SIG-M5 (cell line): ENCODE results near the gene TMED6.
A peak's percentile ranks its signal among the peaks of the same experiment; 100 is the strongest.

Experiments used
- DNase-seq: peaks from one replicate; lab custom pipeline; 2025; lab: John Stamatoyannopoulos, UW

Gene TMED6

DNA sequence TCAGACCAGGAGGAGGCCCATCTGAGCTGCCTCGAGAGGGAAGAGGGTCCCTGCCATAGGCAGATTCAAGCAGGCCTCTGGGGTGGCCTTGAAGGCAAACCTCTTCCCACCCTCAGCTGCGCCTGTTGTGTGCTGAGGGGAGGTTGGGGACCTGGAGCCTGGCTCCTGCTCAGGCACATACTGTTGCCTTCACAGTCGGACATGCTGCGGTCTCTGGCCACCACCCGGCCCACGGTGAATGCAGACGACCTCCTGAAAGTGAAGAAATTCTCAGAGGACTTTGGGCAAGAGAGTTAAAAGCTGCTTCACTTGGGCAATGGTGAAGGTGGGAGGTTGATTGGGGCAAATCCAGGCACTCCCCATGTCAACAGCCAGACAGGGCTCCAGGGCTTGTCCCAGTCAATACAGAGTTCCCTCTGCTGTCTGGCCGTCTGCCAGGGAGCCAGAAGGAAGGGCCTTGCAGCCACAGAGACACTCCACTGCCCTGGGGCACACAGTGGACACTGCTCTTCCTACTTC is 27.5 kb downstream of the TMED6 start:
- DNase-seq, result no peak

DNA sequence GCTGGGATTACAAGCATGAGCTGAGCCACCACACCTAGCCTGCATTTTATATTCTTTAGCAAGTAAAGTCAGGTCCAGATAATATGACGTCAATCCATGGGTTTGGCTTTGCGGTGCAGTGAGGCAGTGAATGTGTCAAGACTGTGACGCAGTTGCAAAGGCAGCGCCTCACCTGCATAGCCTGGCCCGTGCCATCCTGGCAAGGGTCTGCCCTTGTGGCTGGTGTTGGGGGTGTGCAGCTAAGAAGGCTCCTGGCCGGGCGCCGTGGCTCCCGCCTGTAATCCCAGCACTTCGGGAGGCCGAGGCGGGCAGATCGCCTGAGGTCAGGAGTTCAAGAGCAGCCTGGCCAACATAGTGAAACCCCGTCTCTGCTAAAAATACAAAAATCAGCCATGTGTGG is 28.2 kb downstream of the TMED6 start:
- DNase-seq, result no peak

DNA sequence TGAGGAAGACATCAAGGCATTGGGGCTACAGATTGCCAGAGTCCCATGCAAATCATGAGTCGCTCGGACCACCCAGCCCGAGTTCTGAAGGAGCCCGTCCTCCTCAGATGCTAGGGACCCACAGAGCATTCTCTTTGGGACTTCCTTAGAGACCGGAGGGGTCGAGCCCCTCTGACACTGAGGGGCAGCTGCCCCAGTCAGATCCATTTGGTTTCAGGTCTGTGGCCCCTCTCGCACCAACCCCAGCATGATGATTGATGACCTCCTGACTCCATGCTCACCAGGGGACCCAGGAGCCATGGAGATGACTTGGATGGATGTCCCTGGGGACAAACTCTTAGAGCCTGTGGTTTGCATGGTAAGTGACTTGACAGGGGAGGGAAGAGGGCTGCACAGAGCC is 29.2 kb downstream of the TMED6 start:
- no peak for DNase-seq

- no peak for DNase-seq
These were observed 30.5 kb downstream of the TMED6 start for GRCh38 chr16:69321080-69321479.

- DNase-seq, result no peak
These were observed 30.9 kb downstream of the TMED6 start for GRCh38 chr16:69320740-69321073.

- no peak for DNase-seq
These were observed 31.5 kb downstream of the TMED6 start for GRCh38 chr16:69319826-69320739.

DNA sequence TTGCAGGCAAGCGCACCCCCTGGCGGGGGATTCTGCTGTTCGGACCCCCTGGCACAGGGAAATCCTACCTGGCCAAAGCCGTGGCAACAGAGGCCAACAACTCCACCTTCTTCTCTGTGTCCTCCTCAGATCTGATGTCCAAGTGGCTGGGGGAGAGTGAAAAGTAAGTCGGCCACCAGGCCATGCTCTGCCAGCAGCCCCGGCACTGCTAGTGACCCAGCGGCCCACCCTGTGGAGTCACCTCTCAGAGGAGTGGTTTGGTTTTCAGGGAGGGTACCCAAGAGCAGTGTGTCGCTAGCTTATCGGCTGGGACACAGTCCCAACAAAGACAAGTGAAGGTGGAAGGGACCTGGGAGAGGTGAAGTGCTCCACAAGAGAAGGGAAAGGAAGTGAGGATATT is 32.2 kb downstream of the TMED6 start:
- DNase-seq, result no peak

DNA sequence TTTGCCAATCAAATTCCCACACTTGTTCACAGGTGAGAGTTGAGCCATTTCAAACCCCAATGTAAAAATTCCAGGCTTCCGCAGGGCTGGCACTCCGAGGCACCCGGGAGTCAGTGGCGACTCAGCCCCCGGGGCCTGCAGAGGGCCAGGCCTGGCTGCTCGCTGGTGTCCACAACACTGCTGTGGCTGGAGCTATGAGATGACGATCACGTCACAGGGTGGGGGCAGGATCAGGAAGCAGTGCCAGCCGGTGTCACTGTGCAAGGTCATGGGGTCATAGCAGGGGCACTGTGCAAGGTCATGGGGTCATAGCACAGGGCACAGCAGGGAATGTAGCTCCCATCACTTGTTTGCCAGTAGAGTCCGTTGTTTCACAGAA is 32.7 kb downstream of the TMED6 start:
- no peak for DNase-seq

DNA sequence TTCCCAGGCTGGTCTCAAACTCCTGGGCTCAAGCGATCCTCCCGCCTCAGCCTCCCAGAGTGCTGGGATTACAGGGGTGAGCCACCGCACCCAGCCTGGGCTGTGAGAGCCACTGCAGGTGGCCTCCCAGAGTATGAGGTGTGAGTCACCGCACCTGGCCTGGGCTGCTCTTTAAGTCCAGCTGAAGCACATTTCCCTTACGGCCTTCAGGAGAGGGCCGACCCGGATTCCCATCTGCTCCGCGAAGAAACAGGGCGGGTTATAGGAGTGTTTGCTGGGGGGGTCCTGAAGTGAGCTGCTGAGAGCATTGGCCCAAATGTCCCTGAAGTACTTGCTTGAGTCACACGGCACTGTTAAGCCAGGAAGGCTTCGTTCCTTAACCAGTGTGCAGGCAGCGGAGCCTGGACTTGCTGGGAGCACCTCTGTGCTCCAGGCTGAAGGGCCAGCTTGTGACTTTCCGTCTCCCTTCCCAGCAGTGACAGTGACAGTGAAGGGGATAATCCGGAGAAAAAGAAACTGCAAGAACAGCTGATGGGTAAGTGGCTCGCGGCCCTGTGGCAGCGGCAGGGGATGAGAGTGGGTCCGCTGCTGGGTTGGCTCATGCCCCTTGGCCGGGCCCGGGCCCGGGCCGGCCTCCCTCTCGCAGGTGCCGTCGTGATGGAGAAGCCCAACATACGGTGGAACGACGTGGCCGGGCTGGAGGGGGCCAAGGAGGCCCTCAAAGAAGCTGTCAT is 33.2 kb downstream of the TMED6 start:
- no peak for DNase-seq

- no peak for DNase-seq
These were observed 35.0 kb downstream of the TMED6 start for GRCh38 chr16:69316595-69317034.

- DNase-seq, result no peak
These were observed 35.9 kb downstream of the TMED6 start for GRCh38 chr16:69315486-69316311.

DNA sequence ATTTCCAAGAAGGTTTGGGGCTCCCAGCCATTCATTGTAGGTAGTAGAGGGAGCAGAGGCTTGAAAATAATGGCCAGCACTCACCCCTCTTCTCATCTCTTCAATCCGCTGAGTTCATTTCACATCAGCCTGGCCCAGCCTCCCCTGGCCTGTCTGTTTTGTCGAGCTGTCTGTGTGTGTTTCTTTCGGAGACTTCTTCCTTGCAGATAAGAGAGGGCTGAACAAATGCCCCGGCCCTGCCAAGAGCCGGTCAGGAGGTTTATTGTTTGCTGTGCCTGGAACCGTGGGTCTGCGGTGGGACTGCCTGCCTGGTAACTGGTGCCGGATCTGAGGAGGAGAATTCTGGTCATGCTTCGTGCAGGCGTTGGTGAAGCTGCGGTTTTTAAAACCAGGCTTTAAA is 37.1 kb downstream of the TMED6 start:
- DNase-seq, result no peak

DNA sequence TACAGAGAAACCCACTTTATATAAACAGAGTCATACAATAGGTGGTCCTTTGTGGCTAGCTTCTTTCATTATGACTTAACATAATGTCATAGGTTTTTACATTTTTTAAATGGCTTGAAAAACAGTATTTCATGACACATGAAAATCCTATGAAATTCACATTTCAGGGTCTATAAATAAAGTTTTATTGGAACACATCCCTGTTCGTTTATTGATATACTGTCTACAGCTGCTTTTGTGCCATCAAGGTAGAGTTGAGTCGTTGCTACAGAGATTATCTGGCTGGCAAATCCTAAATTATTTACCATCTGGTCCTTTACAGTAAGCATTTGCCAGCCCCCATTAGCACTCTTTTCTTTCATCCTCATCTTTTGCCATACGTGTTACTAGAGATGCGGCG is 38.1 kb downstream of the TMED6 start:
- no peak for DNase-seq

DNA sequence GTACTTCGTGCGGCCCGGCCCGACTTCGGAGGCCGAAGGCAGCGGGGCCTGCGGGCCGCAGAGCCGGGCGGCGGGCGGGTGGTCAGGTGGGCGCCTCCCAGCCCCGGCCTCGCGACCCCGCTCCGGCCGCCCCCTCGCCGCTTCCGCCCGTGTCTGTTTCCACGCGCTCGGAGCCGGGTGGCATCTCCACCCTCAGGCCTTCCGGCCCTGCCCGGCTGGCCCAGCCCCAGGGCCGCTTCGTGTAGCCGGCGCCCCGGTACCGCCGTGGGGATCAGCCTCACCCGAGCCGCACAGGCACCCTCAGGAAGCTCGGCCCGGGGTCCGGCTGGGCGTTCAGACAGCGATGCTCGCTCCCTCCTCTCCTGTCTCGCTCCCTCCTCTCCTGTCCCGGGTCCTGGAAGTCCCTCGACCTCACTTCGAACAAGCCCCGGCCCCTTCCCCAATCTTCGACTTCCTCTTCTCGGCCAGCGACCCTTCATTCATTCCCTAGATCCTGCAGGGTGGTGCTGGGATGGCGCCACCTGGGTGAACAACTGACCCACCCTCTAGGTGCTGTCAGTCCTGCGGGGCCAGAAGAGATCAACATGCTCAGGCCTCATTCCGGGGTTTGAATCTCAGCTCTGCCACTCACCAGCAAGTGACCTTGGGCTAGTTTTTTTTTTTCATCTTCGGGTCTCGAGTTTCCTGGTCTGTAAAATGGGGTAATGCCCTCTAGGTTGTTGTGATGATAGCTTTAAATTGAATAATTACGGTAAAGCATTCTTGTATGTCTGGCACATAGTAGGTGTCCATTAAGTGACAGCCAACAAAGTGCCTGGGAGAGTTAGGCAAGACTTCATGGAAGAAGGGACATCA is 39.8 kb downstream of the TMED6 start:
- no peak for DNase-seq

GRCh38 chr16:69310653-69311532 is 40.7 kb downstream of the TMED6 start, which contains the start of gene VPS4A:
Gene VPS4A, plus strand, starts transcription at chr16:69311350. Its CDS starts 162 bp downstream, at chr16:69311512.
- DNase-seq, result peak; percentile 59

DNA sequence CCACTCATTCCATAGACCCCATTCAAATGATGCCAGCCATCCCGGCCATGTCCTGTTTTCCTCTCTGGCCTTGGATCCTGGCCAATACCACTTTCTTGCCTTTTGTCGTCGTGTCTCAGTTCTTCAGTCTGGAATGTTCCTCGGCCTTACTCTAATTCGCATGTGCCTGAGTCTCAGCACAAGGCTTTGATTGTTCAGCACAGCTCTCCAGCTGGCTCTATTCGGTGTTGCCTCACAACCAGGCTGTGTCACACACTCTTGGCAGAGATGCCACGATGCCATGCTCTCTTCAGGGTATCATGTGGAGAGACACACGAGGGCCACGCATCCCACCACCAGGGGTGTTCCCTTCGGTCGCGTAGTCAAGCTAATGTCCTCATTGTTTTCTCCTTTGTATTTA is 42.3 kb downstream of the TMED6 start:
- no peak for DNase-seq

GRCh38 chr16:69307856-69308255 is 43.7 kb downstream of the TMED6 start:
- DNase-seq, result no peak

GRCh38 chr16:69307091-69307490 is 44.5 kb downstream of the TMED6 start:
- DNase-seq, result no peak

GRCh38 chr16:69306031-69306430 is 45.6 kb downstream of the TMED6 start:
- DNase-seq, result no peak

- no peak for DNase-seq
These were observed 49.3 kb downstream of the TMED6 start for GRCh38 chr16:69302301-69302700.
